ENCODE data around the gene NBPF4. TPM values are rescaled to one million over a fixed set of nuclear protein-coding genes. Genes with fewer than 3 reads are reported as not detected.

NBPF4 gene
- total RNA-seq, 1 donor from 2014 or later = not detected

DNA sequence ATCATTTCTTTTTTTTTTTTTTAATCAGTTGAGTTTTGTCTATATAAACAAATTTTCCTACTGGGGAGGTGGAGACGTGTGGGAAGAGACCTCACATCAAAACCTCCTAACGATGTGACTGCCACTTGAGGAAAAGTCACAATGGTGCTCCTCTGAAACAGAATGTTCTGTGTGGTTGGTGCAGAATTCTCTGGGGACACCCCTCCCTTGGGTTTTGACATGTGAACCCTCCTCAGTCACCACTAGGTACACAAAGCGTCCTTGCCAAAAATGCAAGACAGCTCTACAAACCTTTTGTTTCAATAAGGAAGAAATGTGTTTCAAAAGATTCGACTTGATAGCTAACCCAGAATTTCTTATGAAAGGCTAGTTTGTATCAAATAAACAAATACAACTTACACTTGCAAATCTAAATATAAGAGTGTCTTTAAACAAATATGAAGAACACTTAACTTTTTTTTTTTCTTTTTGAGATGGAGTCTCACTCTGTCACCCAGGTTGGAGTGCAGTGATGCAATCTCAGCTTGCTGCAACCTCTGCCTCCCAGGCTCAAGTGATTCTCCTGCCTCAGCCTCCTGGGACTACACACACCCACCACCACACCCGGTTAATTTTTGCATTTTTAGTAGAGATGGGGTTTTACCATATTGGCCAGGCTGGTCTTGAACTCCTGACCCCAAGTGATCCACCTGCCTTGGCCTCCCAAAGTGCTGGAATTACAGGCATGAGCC lies 53.0 kb downstream of the NBPF4 start:
- no peaks in the 10 kb centered on the region for H3K4me1 Mint-ChIP-seq (ENCODE audit: low read depth)
- peaks cover 72% of the 10 kb centered on the region for H3K36me3 Mint-ChIP-seq (ENCODE audit: insufficient read depth)
- H3K27me3 Mint-ChIP-seq = no peaks in the 10 kb centered on the region
- H3K9me3 Mint-ChIP-seq (ENCODE audit: low read depth) = peaks cover 26% of the 10 kb centered on the region
- no peak for DNase-seq (ENCODE audit: low spot score, unreplicated experiment)
- no peak overlapping the region for H3K27ac Mint-ChIP-seq
- H3K4me3 Mint-ChIP-seq (ENCODE audit: low read depth) = no peak overlapping the region
- no peak for TF ChIP-seq CTCF (IDR thresholded peaks at IDR 0.05; ENCODE audit: unreplicated experiment)

DNA sequence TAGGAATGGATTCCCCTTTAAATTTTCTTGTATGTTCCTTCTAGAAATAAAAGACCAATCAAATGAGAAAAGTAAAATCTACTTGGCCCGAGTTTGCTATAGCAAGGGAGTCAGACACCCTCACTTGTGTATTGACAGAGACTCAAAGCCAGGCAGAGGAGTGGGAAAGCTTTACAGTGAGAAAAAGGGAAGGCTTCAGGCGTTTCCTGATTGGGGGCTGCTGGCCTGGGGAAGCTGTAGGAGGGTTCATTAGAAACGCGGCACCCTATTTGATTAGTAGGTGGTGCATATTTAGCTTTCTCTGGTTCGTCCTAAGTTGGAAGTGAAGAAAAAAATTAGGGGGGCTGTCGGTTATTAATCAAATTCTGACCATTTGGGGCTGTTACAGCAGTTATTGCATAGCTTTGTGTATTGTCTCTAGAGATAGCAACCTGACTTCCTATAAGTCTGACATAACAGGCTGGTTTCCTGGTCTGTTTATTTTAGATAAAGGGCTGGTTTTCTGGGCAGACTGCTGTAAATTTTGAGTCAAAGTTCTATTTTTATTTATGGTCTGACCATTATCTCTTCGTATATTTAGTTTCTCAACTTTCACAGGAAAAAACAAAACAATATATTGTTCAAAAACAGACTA lies 53.8 kb downstream of the NBPF4 start:
- no peak for DNase-seq (ENCODE audit: low spot score, unreplicated experiment)
- H3K4me1 Mint-ChIP-seq (ENCODE audit: low read depth) = no peaks in the 10 kb centered on the region
- H3K27ac Mint-ChIP-seq = no peak overlapping the region
- peaks cover 24% of the 10 kb centered on the region for H3K9me3 Mint-ChIP-seq (ENCODE audit: low read depth)
- TF ChIP-seq CTCF (IDR thresholded peaks at IDR 0.05; ENCODE audit: unreplicated experiment) = no peak
- H3K27me3 Mint-ChIP-seq = no peaks in the 10 kb centered on the region
- peaks cover 73% of the 10 kb centered on the region for H3K36me3 Mint-ChIP-seq (ENCODE audit: insufficient read depth)
- no peak overlapping the region for H3K4me3 Mint-ChIP-seq (ENCODE audit: low read depth)

DNA sequence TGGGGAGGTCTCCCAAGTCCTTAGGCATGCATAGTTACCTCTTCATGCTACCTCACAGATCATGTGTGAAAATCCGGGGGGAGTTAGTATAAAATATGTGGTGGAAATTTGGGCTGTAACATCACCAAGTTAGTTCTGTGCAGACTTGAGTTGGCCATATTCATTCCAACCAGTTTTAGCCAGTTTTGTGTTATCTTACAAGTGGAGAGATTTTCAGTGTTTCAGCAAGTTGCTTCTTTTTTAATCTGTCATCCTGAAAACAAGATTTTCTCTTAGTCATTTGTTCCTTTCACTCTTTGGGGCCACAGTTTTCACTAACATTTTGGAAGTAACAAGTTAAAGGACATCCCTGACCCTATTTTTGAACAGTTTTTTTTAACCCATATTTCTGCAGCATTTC lies 55.1 kb downstream of the NBPF4 start:
- H3K36me3 Mint-ChIP-seq (ENCODE audit: insufficient read depth) = peaks cover 72% of the 10 kb centered on the region
- no peak for DNase-seq (ENCODE audit: low spot score, unreplicated experiment)
- no peak overlapping the region for H3K4me3 Mint-ChIP-seq (ENCODE audit: low read depth)
- no peak overlapping the region for H3K27ac Mint-ChIP-seq
- H3K9me3 Mint-ChIP-seq (ENCODE audit: low read depth) = peaks cover 21% of the 10 kb centered on the region
- TF ChIP-seq CTCF (IDR thresholded peaks at IDR 0.05; ENCODE audit: unreplicated experiment) = no peak
- no peaks in the 10 kb centered on the region for H3K4me1 Mint-ChIP-seq (ENCODE audit: low read depth)
- no peaks in the 10 kb centered on the region for H3K27me3 Mint-ChIP-seq

DNA sequence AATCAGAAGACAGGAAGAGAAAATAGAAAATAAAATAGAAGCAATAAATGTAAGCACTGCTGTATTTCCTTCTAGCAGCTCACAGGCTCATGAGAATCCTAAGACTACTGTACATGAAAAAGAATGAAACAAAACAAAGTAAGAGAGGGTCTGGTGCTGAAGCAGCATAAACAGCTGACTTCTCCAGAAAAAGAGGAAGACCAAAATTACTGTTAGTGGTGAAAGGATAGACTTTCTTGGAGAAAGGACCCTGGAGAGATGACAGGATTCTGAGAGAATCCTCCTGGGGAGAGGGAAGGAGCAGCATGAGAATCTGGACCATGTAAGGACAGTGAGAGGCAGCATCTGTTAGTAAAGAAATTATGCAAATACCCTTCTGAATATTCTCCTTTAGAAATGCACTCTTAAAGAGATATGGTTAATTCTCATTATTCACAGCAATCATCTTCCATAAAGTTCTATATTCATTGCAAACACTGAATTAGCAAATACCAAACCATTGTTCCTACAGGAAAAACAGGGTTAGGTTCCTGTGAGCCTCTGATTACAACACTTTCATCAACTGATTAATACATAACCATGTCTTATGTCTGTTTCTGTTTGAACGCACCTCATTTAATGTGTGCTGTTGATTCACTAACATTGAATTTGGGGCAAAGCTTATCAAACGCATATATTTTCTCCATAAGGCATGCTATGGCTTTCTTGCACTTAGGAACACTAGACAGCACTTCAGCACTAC lies 60.7 kb downstream of the NBPF4 start:
- no peak for TF ChIP-seq CTCF (IDR thresholded peaks at IDR 0.05; ENCODE audit: unreplicated experiment)
- DNase-seq (ENCODE audit: low spot score, unreplicated experiment) = no peak
- Mint-ChIP-seq H3K4me3 (ENCODE audit: low read depth) (no peak overlapping the region), H3K27ac (no peak overlapping the region), H3K36me3 (ENCODE audit: insufficient read depth) (peaks cover 64% of the 10 kb centered on the region), H3K4me1 (ENCODE audit: low read depth) (no peaks in the 10 kb centered on the region), H3K27me3 (no peaks in the 10 kb centered on the region), H3K9me3 (ENCODE audit: low read depth) (peaks cover 14% of the 10 kb centered on the region)

DNA sequence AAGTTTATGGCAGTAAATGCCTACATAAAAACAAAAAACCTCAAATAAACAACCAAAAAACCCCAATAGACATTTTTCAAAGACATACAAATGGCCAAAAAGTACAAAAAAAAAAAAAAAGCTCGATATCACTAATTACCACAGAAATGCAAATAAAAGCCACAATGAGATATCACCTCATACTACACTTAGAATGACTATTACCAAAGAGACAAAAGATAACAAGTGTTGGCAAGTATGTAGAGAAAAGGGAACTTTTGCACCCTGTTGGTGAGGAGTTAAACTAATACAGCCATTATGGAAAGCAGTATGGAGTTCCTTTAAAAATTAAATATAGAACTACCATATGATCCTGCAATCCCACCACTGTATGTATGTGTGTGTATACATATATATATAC lies 64.9 kb downstream of the NBPF4 start:
- H3K27me3 Mint-ChIP-seq = no peaks in the 10 kb centered on the region
- H3K36me3 Mint-ChIP-seq (ENCODE audit: insufficient read depth) = peaks cover 78% of the 10 kb centered on the region
- H3K27ac Mint-ChIP-seq = no peak overlapping the region
- no peak for DNase-seq (ENCODE audit: low spot score, unreplicated experiment)
- H3K4me1 Mint-ChIP-seq (ENCODE audit: low read depth) = no peaks in the 10 kb centered on the region
- no peak for TF ChIP-seq CTCF (IDR thresholded peaks at IDR 0.05; ENCODE audit: unreplicated experiment)
- no peak overlapping the region for H3K4me3 Mint-ChIP-seq (ENCODE audit: low read depth)
- H3K9me3 Mint-ChIP-seq (ENCODE audit: low read depth) = peaks cover 43% of the 10 kb centered on the region

All from progenitor cell of endocrine pancreas (in vitro differentiated cells).